HEK293 (cell line): ENCODE data around the gene SKP2.

Source experiments
- CTCF ChIA-PET: fragments of 350-600 bp; formaldehyde crosslinking; extraction: SDS; loops from one replicate; lab custom pipeline; 2021; ENCODE audit warnings: antibody characterized with exemption; lab: Yijun Ruan, JAX
- POLR2A ChIA-PET: fragments of 300-600 bp; formaldehyde crosslinking; extraction: SDS; loops from one replicate; lab custom pipeline; 2020; ENCODE audit warnings: antibody characterized with exemption, inconsistent platforms; lab: Yijun Ruan, JAX
- H3K27ac ChIP-seq: fragments of 200-500 bp; sonication (Bioruptor generic); 2 replicates; pipeline ENCODE4 v1.5.1; 2014; ENCODE audit warnings: low read depth, low read length, control low read depth, inconsistent platforms; ENCODE audit errors: extremely low read depth
- H3K36me3 ChIP-seq, 2 experiments: fragments of 200-500 bp in 1 of 2; sonication (Bioruptor generic) in 1 of 2; 1 replicate in 1 of 2; 2 replicates in 1 of 2; pipeline ENCODE4 v1.5.1; 2014 to 2017; ENCODE audit warnings: inconsistent platforms in 2 of 2, low read length in 2 of 2; ENCODE audit not compliant: control insufficient read depth in 2 of 2, insufficient read depth in 1 of 2
- H3K4me1 ChIP-seq: fragments of 200-500 bp; sonication (Bioruptor generic); 2 replicates; pipeline ENCODE4 v1.5.1; 2014; ENCODE audit warnings: mild to moderate bottlenecking, low read length, inconsistent platforms; ENCODE audit not compliant: control insufficient read depth, insufficient read depth
- H3K4me3 ChIP-seq: 2 replicates; pipeline ENCODE4 v1.5.1; 2011; ENCODE audit warnings: low read depth, mild to moderate bottlenecking, control low read depth, low read length, moderate library complexity
- H3K9me3 ChIP-seq: fragments of 200-500 bp; sonication (Bioruptor generic); 2 replicates; pipeline ENCODE4 v1.5.1; 2014; ENCODE audit warnings: low read depth, low read length, inconsistent platforms; ENCODE audit not compliant: control insufficient read depth, insufficient read depth
- ATF2 ChIP-seq: fragments of 450-650 bp; formaldehyde crosslinking; IDR thresholded peaks from 2 replicates; pipeline ENCODE4 v1.5.1; 2016; ENCODE audit warnings: missing biosample characterization, missing genetic modification characterization, low read depth
- BCL6B ChIP-seq: fragments of 450-650 bp; formaldehyde crosslinking; IDR thresholded peaks from 2 replicates; pipeline ENCODE4 v1.5.1; 2017; ENCODE audit warnings: missing biosample characterization, missing genetic modification characterization
- EGR2 ChIP-seq: fragments of 450-650 bp; formaldehyde crosslinking; IDR thresholded peaks from 2 replicates; pipeline ENCODE4 v1.5.1; 2016; ENCODE audit warnings: low read depth, missing biosample characterization, missing genetic modification characterization
- GLI2 ChIP-seq: fragments of 450-650 bp; formaldehyde crosslinking; IDR thresholded peaks from 2 replicates; pipeline ENCODE4; 2017; ENCODE audit warnings: missing biosample characterization, missing genetic modification characterization, low read depth, borderline replicate concordance
- HOXC10 ChIP-seq: sonication (generic); formaldehyde crosslinking; IDR thresholded peaks from 2 replicates; pipeline ENCODE4 v1.8.1; 2023; ENCODE audit warnings: mild to moderate bottlenecking, missing genetic modification reagents
- PRDM1 ChIP-seq: fragments of 450-650 bp; formaldehyde crosslinking; IDR thresholded peaks from 2 replicates; pipeline ENCODE4; 2016; ENCODE audit warnings: missing biosample characterization, missing genetic modification characterization
- SP3 ChIP-seq: fragments of 450-650 bp; formaldehyde crosslinking; IDR thresholded peaks from 2 replicates; pipeline ENCODE4 v1.5.1; 2016; ENCODE audit warnings: missing biosample characterization, missing genetic modification characterization
- TCF7L2 ChIP-seq: IDR thresholded peaks from 2 replicates; pipeline ENCODE4 v1.6.1; 2011; ENCODE audit warnings: low read depth, mild to moderate bottlenecking, inconsistent platforms, low read length, moderate library complexity, borderline replicate concordance
- ZBTB6 ChIP-seq: fragments of 450-650 bp; formaldehyde crosslinking; IDR thresholded peaks from 2 replicates; pipeline ENCODE4 v1.5.1; 2017; ENCODE audit warnings: missing biosample characterization, missing genetic modification characterization
- ZNF112 ChIP-seq: fragments of 450-650 bp; formaldehyde crosslinking; IDR thresholded peaks from 2 replicates; pipeline ENCODE4 v1.5.0; 2017; ENCODE audit warnings: missing biosample characterization, missing genetic modification characterization
- ZNF133 ChIP-seq: fragments of 450-650 bp; formaldehyde crosslinking; IDR thresholded peaks from 2 replicates; pipeline ENCODE4 v1.5.1; 2016; ENCODE audit warnings: missing biosample characterization, missing genetic modification characterization
- ZNF140 ChIP-seq: fragments of 450-650 bp; formaldehyde crosslinking; IDR thresholded peaks from 2 replicates; pipeline ENCODE4 v1.5.1; 2016; ENCODE audit warnings: missing biosample characterization, missing genetic modification characterization
- ZNF146 ChIP-seq: fragments of 450-650 bp; formaldehyde crosslinking; IDR thresholded peaks from 2 replicates; pipeline ENCODE4 v1.5.1; 2016; ENCODE audit warnings: missing biosample characterization, missing genetic modification characterization
- ZNF184 ChIP-seq: fragments of 450-650 bp; IDR thresholded peaks from 2 replicates; pipeline ENCODE4 v1.5.1; 2018; ENCODE audit warnings: missing biosample characterization, mild to moderate bottlenecking, missing genetic modification characterization
- ZNF248 ChIP-seq: fragments of 450-650 bp; formaldehyde crosslinking; IDR thresholded peaks from 2 replicates; pipeline ENCODE4 v1.5.1; 2017; ENCODE audit warnings: missing biosample characterization, missing genetic modification characterization
- ZNF398 ChIP-seq: fragments of 450-650 bp; formaldehyde crosslinking; IDR thresholded peaks from 2 replicates; pipeline ENCODE4 v1.5.1; 2017; ENCODE audit warnings: missing biosample characterization, missing genetic modification characterization
- ZNF449 ChIP-seq: fragments of 450-650 bp; formaldehyde crosslinking; IDR thresholded peaks from 2 replicates; pipeline ENCODE4 v1.5.1; 2017; ENCODE audit warnings: missing biosample characterization, mild to moderate bottlenecking, missing genetic modification characterization, moderate library complexity
- ZNF521 ChIP-seq: fragments of 450-650 bp; formaldehyde crosslinking; IDR thresholded peaks from 2 replicates; pipeline ENCODE4 v1.5.1; 2017; ENCODE audit warnings: missing biosample characterization, mild to moderate bottlenecking, missing genetic modification characterization
- ZNF645 ChIP-seq: fragments of 450-650 bp; formaldehyde crosslinking; IDR thresholded peaks from 2 replicates; pipeline ENCODE4; 2016; ENCODE audit warnings: missing biosample characterization, missing genetic modification characterization
- ZNF654 ChIP-seq: fragments of 450-650 bp; formaldehyde crosslinking; IDR thresholded peaks from 2 replicates; pipeline ENCODE4 v1.5.1; 2016; ENCODE audit warnings: low read depth, missing biosample characterization, missing genetic modification characterization
- ZNF677 ChIP-seq: fragments of 450-650 bp; IDR thresholded peaks from 2 replicates; pipeline ENCODE4 v1.5.0; 2018; ENCODE audit warnings: missing biosample characterization, mild to moderate bottlenecking, missing genetic modification characterization, moderate library complexity
- ZNF76 ChIP-seq: fragments of 450-650 bp; formaldehyde crosslinking; IDR thresholded peaks from 2 replicates; pipeline ENCODE4; 2016; ENCODE audit warnings: low read depth, missing biosample characterization, missing genetic modification characterization, borderline replicate concordance
- ZNF791 ChIP-seq: fragments of 450-650 bp; formaldehyde crosslinking; IDR thresholded peaks from 2 replicates; pipeline ENCODE4 v1.5.1; 2016; ENCODE audit warnings: missing biosample characterization, missing genetic modification characterization

The SKP2 gene

GRCh38 chr5:36153726-36154125, 1.8 kb downstream of the SKP2 start:
- ChIA-PET CTCF (interaction anchor here (0.7 to 1.0 kb wide), 2 partner anchors 11 to 75 kb away, joined by 3 to 4 read pairs; no protein-coding TSS in a partner anchor), POLR2A (interaction anchor here (1.1 to 3.7 kb wide), 2 partner anchors 12 to 88 kb away, joined by 5 to 18 read pairs; partner anchors contain the start of gene NADK2)
- TF ChIP-seq ZNF398 (tag by site-specific recombination) (no peak), ZNF133 (no peak), PRDM1 (tag by site-specific recombination) (no peak), EGR2 (no peak)
- no peaks in the 10 kb centered on the region for H3K9me3 ChIP-seq
- no peak overlapping the region for H3K27ac ChIP-seq
- H3K4me1 ChIP-seq, result peaks cover 11% of the 10 kb centered on the region
- no peak overlapping the region for H3K4me3 ChIP-seq
- H3K36me3 ChIP-seq, result peaks cover 9 to 60% of the 10 kb centered on the region in 2 experiments

- Histone ChIP-seq H3K4me3 (no peak overlapping the region), H3K27ac (no peak overlapping the region), H3K4me1 (peaks cover 6% of the 10 kb centered on the region), H3K36me3 (peaks cover 13 to 75% of the 10 kb centered on the region in 2 experiments)
- CTCF ChIA-PET, result no interaction called here
- POLR2A ChIA-PET, result no interaction called here
- TF ChIP-seq ZBTB6, result no peak
- no peak for TF ChIP-seq ZNF140
- no peak for TF ChIP-seq ZNF791 (tag by site-specific recombination)
- TF ChIP-seq ZNF645 (tag by site-specific recombination), result no peak
- TF ChIP-seq ATF2 (tag by site-specific recombination), result no peak
- no peak for TF ChIP-seq SP3
- no peak for TF ChIP-seq ZNF449
- TF ChIP-seq, all 188 proteins: peak for 0
- no peaks in the 10 kb centered on the region for H3K9me3 ChIP-seq
Measured at GRCh38 chr5:36155291-36155690, 3.4 kb downstream of the SKP2 start.

- Histone ChIP-seq H3K27ac (no peak overlapping the region), H3K9me3 (no peaks in the 10 kb centered on the region), H3K36me3 (peaks cover 17 to 84% of the 10 kb centered on the region in 2 experiments), H3K4me3 (no peak overlapping the region), H3K4me1 (peaks cover 3% of the 10 kb centered on the region)
- ChIA-PET CTCF (interaction anchor here (0.6 kb wide), 1 partner anchor 8 kb away, joined by 4 read pairs; no protein-coding TSS in a partner anchor), POLR2A (no interaction called here)
- TF ChIP-seq BCL6B (tag by site-specific recombination) (no peak), ZNF76 (no peak), ZNF112 (no peak), ZNF521 (tag by site-specific recombination) (no peak), HOXC10 (CRISPR knock-in tag) (no peak), ZNF248 (no peak), TCF7L2 (no peak), ZNF184 (tag by site-specific recombination) (no peak), ZNF677 (no peak), ZNF654 (no peak), GLI2 (tag by site-specific recombination) (no peak), ZNF146 (tag by site-specific recombination) (no peak)
Measured at GRCh38 chr5:36156121-36156601, 4.2 kb downstream of the SKP2 start.
